Measurements from ENCODE around the gene MRI1.

The MRI1 gene

DNA sequence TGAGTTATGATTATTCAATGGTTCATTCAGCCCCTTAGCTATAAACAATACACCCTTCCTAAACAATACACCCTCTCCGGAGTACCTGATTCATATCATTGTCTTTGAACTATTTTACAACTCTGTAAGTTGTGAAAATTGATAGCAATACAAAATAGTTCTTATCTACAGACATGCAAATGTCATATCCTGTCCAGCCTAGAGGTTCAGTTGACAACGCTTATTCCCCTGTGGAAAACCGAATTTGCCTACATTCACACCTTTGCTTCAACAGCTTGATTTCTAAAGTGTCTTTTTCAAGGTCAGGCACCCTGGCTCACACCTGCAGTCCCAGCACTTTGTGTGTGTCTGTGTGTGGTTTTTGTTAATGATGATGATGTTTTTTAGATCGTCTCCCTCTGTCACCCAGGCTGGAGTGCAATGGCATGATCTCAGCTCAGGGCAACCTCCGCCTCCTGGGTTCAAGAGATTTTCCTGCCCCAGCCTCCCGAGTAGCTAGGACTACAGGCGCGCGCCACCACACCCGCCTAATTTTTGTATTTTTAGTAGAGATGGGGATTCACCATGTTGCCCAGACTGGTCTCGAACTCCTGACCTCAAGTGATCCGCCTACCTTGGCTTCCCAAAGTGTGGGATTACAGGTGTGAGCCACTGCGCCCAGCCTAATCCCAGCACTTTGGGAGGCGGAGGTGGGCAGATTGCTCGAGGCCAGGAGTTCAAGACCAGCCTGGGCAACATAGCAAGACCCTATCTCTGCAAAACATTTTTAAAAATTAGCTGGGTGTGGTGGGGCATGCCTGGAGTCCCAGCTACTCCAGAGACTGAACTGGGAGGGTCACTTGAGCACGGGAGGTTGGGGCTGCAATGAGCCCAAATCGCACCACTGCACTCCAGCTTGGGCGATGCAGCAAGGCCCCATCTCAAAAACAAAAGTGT, 19.5 kb downstream of the MRI1 start:
- TF ChIP-seq REST (IDR thresholded peaks at IDR 0.05; ENCODE audit: low read depth) (no peak), USF1 (IDR thresholded peaks at IDR 0.05) (no peak), RAD21 (IDR thresholded peaks at IDR 0.05; ENCODE audit: low read depth) (no peak), TAF1 (IDR thresholded peaks at IDR 0.05; ENCODE audit: low read depth) (no peak), TEAD4 (IDR thresholded peaks at IDR 0.05) (no peak), ZBTB7A (IDR thresholded peaks at IDR 0.05; ENCODE audit: low read depth) (no peak), CREB1 (IDR thresholded peaks at IDR 0.05; ENCODE audit: low read depth) (no peak), CEBPB (IDR thresholded peaks at IDR 0.05) (no peak), YY1 (IDR thresholded peaks at IDR 0.05; ENCODE audit: low read depth) (no peak), TCF12 (IDR thresholded peaks at IDR 0.05; ENCODE audit: low read depth) (no peak)

DNA sequence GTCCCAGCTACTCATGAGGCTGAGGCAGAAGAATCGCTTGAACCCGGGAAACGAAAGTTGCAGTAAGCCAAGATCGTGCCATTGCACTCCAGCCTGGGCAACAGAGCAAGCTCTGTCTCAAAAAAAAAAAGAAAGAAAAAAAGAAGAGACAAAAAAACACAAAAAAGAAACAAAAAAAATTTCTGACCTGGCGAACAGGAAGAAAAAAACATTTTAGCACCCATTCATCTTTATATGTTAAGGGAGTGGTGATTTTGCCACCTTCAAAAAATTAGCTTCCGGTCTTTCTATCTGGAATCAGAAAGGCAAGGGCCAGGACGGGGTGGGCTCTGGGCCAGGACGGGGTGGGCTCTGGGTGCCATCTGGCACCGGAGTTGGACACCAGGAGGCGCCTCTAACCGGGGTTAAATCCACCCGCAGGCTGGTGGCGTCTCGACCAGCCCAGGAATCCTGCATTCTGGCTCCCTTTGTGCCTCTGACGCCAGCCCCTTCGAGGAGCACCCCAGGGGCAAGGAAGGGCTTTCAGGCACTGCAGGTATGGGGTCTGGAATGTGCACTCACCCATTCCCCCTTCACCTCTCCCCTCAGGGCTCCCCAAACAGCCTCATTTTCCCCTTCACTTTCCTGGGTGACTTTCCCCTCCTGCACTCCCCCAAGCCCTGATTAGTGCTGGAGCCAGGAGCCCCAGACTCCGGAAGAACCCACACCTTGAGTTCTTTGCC, 20.6 kb downstream of the MRI1 start:
- TF ChIP-seq CREB1 (IDR thresholded peaks at IDR 0.05; ENCODE audit: low read depth) (no peak), RAD21 (IDR thresholded peaks at IDR 0.05; ENCODE audit: low read depth) (peak; percentile 86), REST (IDR thresholded peaks at IDR 0.05; ENCODE audit: low read depth) (no peak), ZBTB7A (IDR thresholded peaks at IDR 0.05; ENCODE audit: low read depth) (peak; percentile 90), YY1 (IDR thresholded peaks at IDR 0.05; ENCODE audit: low read depth) (no peak), TCF12 (IDR thresholded peaks at IDR 0.05; ENCODE audit: low read depth) (no peak), NFIC (IDR thresholded peaks at IDR 0.05) (peak; percentile 55)
- TF ChIP-seq, protein P1, sequence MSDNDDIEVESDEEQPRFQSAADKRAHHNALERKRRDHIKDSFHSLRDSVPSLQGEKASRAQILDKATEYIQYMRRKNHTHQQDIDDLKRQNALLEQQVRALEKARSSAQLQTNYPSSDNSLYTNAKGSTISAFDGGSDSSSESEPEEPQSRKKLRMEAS (IDR thresholded peaks at IDR 0.05): 0 out of 2 replicates have a peak, but pooled peaks have one; percentile 15

GRCh38 chr19:13788991-13789390, 24.7 kb downstream of the MRI1 start:
- no peak for TF ChIP-seq TCF12 (IDR thresholded peaks at IDR 0.05; ENCODE audit: low read depth)
- TF ChIP-seq, protein P1 (IDR thresholded peaks at IDR 0.05): no peak
- TF ChIP-seq RAD21 (IDR thresholded peaks at IDR 0.05; ENCODE audit: low read depth): no peak
- TF ChIP-seq USF1 (IDR thresholded peaks at IDR 0.05): no peak
- TF ChIP-seq EGR1 (IDR thresholded peaks at IDR 0.05): no peak
- TF ChIP-seq YY1 (IDR thresholded peaks at IDR 0.05; ENCODE audit: low read depth): no peak
- TF ChIP-seq EP300 (IDR thresholded peaks at IDR 0.05; ENCODE audit: borderline replicate concordance): no peak
- TF ChIP-seq TAF1 (IDR thresholded peaks at IDR 0.05; ENCODE audit: low read depth): no peak
- TF ChIP-seq TEAD4 (IDR thresholded peaks at IDR 0.05): no peak
- no peak for TF ChIP-seq REST (IDR thresholded peaks at IDR 0.05; ENCODE audit: low read depth)
- no peak for TF ChIP-seq CREB1 (IDR thresholded peaks at IDR 0.05; ENCODE audit: low read depth)
- TF ChIP-seq NFIC (IDR thresholded peaks at IDR 0.05): no peak
- no peak for TF ChIP-seq ZBTB7A (IDR thresholded peaks at IDR 0.05; ENCODE audit: low read depth)
- TF ChIP-seq CEBPB (IDR thresholded peaks at IDR 0.05): no peak

DNA sequence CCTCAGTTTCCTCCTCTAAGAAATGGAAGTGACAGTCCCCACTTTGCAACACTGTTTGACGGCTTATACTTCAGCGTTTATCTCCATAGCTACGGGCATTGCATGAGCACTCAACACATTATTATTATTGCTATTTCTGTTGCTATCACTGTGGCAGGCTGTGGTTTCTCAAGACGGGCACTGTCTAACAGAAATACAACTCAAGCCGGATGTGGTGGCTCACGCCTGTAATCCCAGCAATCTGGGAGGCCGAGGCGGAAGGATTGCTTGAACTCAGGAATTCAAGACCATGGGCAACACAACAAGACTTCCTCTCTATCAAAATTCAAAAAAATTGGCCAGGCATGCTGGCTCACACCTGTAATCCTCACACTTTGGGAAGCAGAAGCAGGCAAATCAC, 26.0 kb downstream of the MRI1 start:
- no peak for TF ChIP-seq USF1 (IDR thresholded peaks at IDR 0.05)

Data from Ishikawa (cell line).